HG03108 (cell line): ENCODE results near the gene FHOD3.
"Not testable (repeated sequence)": the region's sequence is repeated elsewhere in the genome, so short reads cannot be mapped to it uniquely, and the experiment has no call there.

ENCODE experiments used
- ATAC-seq: cut with Tn5 transposase; IDR thresholded peaks from one replicate; pipeline ENCODE4 v1.9.1; 2021; ENCODE audit warnings: moderate library complexity; ENCODE audit not compliant: unreplicated experiment

FHOD3 gene

DNA sequence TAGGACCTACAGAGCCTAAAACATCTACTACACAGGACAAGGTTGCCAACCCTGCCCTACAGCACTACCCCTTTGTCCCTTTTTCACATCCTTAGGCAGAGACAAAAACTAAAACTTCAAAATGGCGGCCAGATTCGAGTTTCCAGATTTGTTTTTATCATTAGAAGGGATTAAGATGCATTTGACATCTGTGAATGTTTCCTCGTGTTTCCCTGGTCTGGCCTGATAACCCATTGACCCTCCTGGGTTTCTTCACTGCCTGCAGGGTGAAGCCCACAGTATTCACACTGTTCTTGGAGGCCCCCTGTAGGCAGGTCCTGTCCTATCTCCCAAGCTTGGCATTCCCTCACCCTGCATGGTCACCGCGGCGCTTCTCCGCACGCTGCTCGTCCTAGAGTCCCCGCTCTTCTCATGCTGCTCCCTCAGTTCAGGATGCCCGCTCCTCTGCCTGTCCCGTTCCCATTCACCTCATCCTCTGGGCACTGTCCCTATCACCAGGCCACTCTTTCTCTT lies 463.7 kb downstream of the FHOD3 start:
- ATAC-seq: no peak

DNA sequence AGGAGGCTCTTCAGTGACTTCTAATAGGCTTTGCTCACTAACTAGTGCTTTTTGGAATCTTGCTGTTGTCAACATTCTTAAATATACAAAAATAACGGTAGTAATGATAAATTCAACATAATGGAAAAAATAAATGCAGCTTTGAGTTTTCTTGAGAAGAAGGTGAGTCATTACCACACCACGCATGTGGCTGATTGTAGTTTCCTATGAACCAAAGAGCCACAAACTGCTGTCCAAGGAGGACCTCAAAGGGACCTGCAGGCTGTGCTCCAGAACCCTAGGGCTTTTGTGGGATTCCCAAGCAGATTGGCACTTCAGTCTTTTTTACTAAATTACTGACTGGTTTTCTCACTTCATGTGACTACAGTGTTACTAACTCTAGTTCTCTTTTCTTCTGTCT lies 464.6 kb downstream of the FHOD3 start:
- ATAC-seq: no peak

DNA sequence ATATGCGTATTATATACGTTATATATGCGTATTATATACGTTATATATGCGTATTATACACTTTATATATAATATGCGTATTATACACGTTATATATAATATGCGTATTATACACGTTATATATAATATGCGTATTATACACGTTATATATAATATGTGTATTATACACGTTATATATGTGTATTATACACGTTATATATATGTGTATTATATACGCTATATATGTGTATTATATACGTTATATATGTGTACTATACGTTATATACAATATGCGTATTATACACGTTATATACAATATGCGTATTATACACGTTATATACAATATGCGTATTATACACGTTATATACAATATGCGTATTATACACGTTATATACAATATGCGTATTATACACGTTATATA lies 465.5 kb downstream of the FHOD3 start:
- ATAC-seq: not testable (repeated sequence)

DNA sequence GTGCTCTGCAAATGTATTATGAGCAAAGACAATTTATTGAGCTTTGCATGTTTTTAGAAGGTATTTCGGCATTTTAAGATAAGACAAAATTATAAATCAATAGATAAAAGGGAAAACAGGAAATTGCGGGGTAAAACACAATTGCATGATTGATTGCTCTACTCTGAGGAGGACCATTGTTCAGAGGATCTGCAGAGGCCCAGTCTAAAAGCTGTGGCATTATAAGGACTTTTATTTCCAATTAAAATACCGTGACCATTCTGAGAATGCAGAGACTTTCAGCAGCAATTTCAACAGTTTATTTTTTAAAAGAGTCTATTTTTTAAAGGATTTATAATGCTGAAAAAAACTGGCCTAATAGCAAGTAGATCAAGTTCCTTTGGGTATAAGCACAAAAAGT lies 469.3 kb downstream of the FHOD3 start:
- no peak for ATAC-seq

DNA sequence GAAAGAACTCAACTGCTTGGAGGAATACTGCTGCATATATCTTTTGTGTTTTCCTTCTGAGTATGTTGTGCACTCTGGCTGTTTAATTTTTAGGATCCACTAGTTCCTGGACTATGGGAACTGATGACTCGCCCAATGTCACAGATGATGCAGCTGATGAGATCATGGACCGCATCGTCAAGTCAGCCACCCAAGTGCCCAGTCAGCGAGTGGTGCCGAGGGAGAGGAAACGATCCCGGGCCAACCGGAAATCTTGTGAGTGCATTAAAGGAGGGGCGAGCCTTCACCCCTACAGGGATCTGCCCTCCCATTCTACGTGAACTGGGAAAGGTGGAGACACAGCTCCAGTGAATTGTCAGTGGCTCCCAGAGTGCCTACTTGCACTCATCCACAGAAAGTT lies 471.7 kb downstream of the FHOD3 start:
- no peak for ATAC-seq

DNA sequence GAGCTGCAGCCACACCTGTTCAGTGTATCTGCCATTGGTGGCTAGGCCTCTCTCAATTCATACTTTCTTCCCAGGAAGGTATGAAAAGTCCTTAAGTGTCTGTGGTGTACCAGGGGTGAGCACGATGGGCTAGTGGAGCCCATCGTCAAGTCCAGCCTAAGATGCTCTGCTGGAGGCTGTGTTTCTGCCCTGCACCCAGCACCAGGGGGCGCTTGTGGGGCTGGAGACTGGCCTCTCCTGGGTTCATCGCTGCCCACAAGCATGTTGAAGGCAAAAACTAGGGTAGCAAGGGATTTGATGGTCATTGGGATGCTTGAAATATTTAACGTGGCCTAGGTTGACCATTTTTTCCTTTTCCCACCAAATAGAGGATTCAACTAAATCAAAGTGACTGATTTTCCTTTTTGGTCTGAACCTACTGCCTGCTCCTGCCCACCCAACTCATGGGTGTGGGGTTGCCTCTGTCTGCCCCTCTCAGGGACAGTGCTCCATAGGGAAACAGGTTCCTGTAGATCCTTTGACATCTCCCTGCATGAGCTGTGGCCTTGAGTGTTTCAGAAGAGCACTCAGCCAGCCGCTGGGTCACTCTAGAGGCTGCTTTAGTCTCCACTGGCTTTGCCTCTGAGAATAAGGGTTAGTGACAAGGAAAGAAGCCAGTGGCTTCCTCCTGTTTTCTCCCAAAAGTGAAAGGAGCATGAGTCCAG lies 472.2 kb downstream of the FHOD3 start:
- no peak for ATAC-seq

DNA sequence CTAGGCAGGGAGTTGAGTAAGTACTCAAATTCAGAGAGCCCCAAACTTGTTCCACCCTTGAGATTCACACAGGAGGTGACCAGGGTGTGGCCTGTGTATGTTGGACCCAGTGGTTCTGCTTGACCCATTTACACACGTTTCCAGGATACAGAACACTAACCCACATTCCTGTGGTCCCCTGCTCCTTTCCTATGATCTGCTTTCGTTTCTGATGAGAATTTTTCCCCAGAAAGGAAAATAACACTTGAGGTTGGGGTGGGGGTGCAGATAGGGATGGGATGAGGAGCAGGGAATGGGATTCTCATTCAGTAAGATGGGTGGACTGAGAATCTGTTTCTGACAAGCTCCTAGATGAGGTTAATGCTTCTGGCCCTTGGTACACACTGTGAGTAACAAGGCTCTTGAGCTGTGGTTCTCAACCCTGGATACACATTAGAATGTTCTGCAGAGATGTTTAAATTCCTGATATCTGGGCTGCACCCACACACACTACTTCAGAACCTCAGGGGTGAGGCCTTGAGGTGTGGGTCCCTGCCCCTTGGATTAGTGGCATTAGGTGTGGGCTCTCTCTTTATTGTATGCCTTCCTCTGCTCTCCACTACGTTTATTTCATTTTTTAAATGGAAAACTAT lies 472.9 kb downstream of the FHOD3 start:
- no peak for ATAC-seq

DNA sequence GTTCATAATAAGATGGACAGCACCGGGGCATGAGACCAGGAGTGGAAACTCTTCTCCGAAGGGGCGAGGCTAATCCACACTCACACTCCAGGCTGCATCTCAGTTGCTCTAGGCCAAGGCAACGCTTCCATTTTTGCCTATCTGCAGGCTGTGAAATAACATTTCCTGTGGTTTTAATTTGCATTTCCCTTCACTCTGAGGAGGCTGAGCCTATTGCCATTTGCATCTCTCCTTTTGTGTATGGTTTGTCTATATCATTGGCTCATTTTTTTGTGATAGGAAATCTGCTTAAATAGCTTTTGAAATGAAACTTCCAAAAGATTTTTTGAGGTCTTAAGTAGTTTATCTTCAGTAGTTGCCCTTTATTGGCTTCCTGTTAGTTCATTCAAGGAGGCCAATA lies 473.7 kb downstream of the FHOD3 start:
- ATAC-seq: no peak

DNA sequence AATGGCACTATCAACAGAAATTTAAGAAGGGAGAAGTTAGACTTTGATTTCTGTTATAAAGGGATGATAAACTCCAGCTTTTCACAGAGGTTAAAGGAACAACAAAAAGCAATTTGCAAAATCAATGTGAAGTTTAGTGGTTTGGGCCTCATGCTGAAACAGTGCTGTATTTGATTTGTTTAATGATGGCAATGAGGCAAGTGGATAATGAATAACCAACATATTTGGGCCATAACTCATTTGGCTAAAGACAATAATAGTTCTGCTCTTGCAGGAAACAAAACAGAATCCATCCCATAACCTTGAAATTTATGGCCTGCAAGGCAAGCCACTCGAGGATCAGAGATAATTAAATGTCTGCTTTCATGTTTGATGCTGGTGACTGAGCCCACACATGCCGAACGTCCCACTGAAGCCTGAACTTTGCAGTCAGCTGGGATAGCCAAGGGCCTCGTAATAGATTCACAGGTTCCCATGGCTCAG lies 474.8 kb downstream of the FHOD3 start:
- ATAC-seq: no peak

DNA sequence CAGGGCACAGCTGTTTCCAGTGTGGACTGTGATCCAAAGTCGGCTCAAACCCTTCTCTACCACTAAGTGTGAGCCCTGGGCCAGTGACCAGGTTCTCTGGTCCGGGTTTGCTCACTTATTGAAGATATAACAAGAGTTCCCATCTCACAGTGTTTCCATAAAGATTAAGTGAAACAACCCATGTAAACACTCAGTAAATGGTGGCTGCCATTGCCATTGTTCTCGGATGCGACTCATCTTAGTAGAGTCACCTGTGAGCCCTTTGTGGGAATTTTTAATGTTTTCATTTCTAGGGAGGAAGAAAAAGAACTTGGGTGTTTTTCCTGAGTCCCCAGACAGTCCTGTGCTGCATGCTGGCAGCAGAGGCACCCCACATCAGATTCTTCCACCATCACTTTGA lies 477.9 kb downstream of the FHOD3 start:
- ATAC-seq: no peak

DNA sequence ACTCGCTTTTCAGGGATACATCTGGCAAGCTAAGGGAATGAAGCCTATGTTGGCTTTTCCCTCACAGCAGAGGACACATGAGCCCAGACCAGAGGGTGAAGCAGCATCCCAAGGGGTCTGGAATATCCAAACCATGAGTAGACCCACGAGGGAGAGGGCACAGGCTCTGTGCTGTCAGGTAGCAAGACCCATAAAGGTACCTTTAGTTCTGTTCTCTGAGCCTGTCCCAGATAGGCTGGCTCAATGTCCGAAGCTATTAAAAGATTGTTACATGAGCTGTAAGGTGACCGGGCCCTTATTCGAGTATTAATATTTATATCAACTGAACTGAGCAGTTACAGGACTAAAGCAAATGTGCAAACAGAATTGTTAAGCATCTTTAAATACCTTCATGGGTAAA lies 479.1 kb downstream of the FHOD3 start:
- no peak for ATAC-seq

DNA sequence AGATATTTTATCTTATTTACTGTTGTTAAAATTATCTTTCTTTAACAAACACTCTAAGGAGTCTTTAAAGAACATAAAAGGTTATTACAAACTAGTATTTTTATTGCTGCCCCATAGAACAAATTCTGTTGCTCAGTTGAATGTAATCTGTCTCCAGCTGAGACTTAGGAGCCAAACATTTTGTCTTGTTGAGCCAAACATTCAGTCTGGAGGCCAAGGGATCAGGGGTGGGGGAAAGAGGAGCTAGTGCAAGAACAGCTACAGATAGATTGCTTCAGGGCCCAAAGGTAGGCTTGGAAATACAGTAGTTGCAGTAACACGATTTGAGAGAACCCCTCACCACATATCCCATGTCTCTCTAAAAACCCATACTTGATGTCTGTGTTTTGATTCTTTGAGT lies 480.1 kb downstream of the FHOD3 start:
- ATAC-seq: no peak

DNA sequence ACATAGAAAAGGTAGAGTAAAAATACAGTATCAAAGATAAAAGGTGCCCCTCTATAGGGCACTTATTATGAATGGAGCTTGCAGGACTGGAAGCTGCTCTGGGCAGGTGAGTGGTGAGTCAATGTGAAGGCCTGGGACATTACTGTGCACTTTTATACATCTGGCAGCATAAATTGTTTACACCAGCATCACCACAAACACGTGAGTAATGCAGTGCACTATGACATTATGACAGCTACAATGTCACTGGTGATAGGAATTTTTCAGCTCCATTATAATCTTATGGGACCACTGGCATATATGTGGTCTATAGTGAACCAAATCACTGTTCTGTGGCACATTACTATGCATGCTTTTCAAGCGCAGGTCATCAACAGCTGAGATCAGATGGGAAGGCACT lies 483.2 kb downstream of the FHOD3 start:
- no peak for ATAC-seq

DNA sequence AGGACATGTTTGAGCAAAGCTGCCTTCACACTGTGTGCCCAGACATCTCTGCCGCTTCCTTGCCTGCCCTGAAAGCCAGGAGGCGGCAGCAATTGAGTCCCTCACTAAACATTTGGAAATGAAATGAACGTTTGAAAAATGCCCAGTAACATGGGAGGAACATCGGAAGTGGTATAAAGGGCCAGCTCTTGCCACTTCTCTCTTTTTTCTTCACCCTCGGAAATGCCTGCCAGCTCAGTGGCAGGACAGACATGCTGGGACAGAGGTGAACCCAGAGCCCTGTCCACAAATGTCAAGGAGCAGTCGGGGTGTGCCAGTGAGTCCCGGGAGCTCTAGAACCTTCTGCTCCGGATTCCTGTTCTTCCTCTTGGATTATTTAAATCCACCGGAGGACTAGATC lies 485.2 kb downstream of the FHOD3 start:
- no peak for ATAC-seq

DNA sequence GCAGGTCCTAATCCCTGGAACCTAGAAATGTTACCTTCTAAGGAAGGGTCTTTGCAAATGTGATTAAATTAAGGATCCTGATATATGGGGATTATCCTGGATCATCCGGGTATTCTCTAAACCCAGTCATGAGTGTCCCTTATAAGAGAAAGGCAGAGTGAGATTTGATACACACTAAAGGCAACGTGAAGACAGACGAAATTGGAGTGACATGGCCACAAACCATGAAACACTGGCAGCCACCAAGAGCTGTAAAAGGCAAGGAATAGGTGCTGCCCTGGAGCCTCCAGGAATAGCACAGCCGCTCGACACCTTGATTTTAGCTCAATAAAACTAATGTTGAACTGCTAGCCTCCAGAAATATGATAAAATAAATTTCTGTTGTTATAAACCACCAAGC lies 486.3 kb downstream of the FHOD3 start:
- no peak for ATAC-seq

DNA sequence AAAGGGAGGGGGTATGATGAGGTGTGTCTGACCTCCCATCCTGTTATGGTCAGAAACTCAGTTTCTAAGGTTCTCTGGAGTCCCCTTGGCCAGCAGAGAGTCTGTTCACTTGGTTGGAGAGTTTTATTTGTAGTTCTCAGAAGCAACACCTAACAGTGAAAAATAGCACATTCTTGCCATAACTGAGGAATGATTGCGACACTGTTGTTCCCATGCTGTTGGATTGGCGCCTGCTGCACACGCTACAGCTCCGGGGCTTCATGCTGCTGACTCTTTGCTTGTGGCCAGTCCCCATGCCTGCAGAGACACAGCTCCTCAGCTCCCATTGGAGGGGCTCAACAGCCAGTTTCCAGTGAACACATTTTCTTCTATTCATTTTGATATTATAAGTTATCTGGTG lies 489.2 kb downstream of the FHOD3 start:
- ATAC-seq: no peak

DNA sequence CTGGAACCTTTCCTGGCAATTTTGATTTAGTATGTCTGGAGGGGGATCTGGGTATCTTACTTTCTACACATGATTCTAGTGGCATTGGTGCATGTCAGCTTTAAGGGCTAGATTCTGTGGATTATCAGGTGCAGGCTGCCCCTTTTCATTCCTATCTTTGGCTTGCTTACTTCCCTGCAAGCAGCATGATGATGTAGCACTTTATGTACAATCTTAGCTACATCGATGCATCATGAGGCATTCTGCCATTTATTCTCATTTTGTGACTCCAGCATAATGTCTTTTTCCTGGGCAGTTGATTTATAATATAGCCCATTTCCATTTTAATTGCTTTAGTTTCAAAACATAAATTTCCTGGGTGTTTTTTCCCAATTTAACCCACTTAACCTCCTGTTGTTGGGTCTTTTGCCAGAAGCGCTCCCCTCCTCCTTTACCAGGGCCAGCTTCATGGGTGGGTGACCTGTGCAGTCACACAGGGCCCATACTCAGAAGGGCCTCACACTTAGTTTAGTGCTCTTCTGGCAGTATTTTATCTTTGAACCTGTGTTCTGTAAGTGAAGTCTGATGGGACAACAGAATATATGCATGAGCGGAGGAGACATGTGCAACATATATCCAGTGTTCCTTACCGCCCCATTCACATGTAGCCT lies 495.2 kb downstream of the FHOD3 start:
- no peak for ATAC-seq

DNA sequence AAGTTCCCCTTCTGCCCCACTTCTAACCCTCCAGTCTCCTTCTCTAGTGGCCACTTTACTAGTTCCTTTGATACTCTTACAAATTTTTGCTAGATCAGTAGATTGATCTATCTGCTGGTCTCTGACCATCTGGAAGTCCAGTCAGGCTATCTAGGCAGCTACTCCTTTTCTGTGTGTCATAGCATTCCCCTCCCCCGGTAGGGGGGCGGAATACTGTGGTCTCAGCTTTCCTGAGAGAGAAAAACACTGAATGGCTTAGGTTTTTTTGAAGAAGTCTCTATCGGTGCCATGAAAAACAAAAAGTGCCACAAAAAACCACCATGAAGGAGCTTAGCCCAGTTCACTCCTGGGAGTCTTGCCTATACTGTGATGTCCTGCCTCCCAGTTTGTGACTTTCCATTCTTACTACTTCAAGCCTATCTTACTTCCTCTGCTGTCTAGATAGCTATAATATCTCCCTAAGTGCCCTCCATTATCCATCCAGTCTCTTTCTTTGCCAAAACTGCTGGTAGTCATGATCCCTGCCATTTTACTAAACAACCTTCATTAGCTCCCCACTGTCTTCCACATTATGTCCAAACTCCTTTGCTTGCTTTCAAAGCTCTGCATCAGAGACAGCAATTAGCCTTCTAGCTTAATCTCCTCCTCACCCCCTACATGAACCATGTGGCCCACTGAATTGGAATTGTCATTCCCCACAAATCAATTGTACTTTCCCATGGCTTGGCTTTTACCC lies 501.4 kb downstream of the FHOD3 start:
- ATAC-seq: no peak

DNA sequence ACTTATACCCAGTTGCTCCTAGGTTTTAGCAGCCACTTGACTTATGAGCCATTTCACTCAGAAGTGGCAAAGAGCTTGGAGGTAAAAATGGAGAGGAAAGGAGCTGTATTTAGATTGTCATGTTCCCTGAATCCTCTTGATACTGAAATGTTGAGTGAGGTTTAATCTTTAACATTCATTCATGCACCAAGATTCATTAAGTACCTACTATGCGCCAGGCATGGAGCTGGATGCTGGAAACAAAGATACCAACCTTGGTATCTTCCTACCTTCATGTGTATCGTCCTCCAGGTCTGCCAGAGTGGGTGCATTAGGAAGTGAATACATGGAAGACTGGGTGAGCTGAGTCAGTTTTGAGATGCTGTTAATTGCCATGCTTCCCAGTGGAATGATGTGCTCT lies 507.6 kb downstream of the FHOD3 start:
- ATAC-seq: no peak

DNA sequence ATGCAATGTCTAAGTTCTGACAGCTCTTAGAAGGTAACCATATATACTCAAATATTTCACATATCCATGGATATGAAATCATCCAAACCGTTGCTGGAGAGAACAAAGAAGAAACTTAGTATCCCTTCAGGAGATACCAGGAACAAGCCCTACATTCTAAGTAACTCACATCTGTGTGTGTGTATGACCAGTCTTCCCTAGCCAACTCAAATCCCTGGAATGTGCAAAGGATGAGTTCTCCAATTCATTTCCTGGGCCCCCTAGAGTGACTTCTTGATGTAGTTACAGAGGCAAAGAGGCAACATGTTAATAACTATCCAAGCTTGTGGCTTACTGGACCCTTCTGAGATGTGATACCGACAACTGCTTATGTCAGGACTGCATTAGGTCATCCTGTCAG lies 511.2 kb downstream of the FHOD3 start:
- ATAC-seq: no peak

DNA sequence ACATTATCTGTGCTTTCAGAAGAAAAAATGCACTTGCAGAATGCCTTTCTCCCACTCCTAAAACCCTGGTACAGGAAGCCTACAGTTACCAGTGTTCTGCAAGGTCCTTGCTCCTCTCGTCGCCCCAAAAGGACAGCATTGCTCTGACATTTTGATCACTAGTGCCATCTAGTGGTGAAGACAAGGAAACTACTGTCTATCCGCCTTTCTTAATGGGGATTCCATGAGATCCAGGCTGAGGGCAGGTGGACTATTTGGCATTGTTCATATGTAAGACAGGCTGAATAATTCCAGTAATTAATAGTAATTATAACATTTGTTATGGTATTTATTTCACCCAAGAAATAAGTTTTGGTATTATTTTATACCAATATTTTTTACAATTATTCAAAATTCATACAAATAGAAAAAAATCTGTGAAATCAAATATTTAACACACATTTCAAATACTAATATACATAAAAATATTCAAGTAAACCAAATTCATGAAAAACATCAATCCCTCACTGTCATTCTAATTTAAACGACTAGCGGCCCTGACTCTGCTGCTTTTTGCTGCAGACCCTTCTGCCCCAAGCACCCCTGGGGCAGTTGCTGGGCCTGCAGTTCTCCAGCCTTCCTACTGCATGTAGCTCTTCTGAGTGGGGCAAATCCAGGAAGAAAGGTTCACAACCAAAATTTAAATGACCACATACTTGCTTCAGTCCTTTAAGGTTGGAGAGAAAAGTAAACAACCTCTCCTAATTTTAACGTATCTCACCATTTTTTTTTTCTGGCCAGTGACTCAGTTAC lies 512.3 kb downstream of the FHOD3 start:
- peak; percentile 88 for ATAC-seq
